ENCODE results near the gene CNNM2.
"Not testable (repeated sequence)": the region's sequence is repeated elsewhere in the genome, so short reads cannot be mapped to it uniquely, and the experiment has no call there.

Gene CNNM2

DNA sequence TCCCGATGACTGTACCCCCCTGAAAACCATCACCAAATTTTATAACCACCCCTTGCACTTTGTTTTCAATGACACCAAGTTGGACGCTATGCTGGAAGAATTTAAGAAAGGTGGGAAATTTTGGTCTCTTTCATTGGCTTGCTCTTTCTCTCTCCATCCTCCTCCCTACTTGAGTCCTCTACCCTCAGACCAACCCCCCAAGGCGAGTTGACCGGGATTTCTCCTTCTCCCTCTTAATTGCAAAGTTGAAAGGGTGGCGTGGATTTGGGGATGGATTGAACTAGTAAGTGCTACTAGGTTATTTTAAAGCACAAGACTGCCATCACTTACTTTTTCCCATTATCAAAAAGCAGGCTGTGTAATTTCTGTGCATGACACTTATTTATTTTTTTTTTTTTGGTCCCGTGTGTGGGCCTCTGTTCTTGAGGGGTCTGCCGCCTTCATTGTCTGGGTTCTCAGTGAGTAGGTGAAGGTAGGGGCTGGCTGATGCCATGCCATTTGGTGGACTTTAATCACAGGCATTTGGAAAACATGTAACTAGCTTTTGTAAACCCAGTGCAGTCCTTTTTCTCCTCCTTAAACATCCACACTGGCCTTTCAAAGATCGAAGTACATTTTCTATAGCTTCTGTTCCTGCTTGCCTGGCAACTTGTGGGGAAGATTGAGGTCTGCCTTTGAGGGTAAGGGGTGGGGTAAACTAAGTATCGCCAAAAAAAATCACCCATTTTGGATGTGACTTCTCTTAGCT, 2.1 kb downstream of the CNNM2 start:
- DNase-seq = no peak
- in situ Hi-C loops (cut with MboI; ENCODE audit: low pct_unique_long_range_greater_than_20kb, low sequenced_read_pairs) = loop anchor here (10.0 kb wide), 1 partner anchor 135 kb away; no protein-coding TSS in a partner anchor

DNA sequence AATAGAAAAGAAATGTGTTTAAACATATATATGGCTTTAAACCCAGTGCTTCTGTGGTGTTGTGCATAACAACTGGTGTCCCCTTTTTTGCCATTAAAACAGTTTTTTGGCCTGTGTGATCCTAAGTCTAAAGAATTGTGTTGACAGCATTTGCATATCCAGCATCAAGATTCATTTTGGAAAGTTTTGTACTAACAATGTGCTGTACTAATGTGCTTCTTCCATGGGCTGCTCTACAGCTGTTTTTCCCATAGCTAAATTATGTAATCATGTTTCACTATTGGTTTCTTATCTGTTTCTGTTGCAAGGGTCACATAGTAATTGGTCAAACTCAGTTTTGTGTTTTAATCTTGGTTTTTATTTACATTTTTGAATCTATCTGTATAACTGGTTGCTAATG, 5.5 kb downstream of the CNNM2 start:
- in situ Hi-C loops (cut with MboI; ENCODE audit: low pct_unique_long_range_greater_than_20kb, low sequenced_read_pairs) = loop anchor here (10.0 kb wide), 1 partner anchor 131 kb away; no protein-coding TSS in a partner anchor
- DNase-seq = no peak

GRCh38 chr10:102926842-102927241, 8.7 kb downstream of the CNNM2 start:
- in situ Hi-C loops (cut with MboI; ENCODE audit: low pct_unique_long_range_greater_than_20kb, low sequenced_read_pairs) = loop anchor here (10.0 kb wide), 1 partner anchor 128 kb away; no protein-coding TSS in a partner anchor
- DNase-seq = no peak

- in situ Hi-C loops (cut with MboI; ENCODE audit: low pct_unique_long_range_greater_than_20kb, low sequenced_read_pairs) = loop anchor here (10.0 kb wide), 1 partner anchor 127 kb away; no protein-coding TSS in a partner anchor
These were observed 9.4 kb downstream of the CNNM2 start for GRCh38 chr10:102927311-102928010.

GRCh38 chr10:102928442-102928841, 10.3 kb downstream of the CNNM2 start:
- in situ Hi-C loops (cut with MboI; ENCODE audit: low pct_unique_long_range_greater_than_20kb, low sequenced_read_pairs) = loop anchor here (10.0 kb wide), 1 partner anchor 126 kb away; no protein-coding TSS in a partner anchor
- DNase-seq = not testable (repeated sequence)

More at GRCh38 chr10:102927311-102928010, 9.4 kb downstream of the CNNM2 start:
- DNase-seq = peak; percentile 94

DNA sequence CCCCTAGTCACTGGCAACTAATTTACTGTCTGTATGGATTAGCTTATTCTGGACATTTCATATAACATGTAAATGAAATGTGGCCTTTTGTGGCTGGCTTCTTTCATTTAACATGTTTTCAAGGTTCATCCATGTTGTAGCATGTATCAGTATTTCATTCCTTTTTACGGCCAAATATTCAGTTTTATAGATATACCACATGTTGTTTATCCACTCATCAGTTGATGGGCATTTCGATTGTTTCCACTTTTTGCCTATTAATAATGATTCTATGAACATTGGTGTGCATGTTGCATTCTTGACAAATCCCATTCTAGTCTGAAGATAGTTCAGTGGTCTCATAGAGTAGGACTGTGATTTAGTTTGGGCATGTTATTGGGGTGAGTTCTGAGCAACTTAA, 12.6 kb downstream of the CNNM2 start:
- in situ Hi-C loops (cut with MboI; ENCODE audit: low pct_unique_long_range_greater_than_20kb, low sequenced_read_pairs) = no loop called here
- no peak for DNase-seq

GRCh38 chr10:102931643-102932042, 13.5 kb downstream of the CNNM2 start:
- DNase-seq = no peak
- in situ Hi-C loops (cut with MboI; ENCODE audit: low pct_unique_long_range_greater_than_20kb, low sequenced_read_pairs) = no loop called here

- in situ Hi-C loops (cut with MboI; ENCODE audit: low pct_unique_long_range_greater_than_20kb, low sequenced_read_pairs) = no loop called here
- no peak for DNase-seq
These were observed 17.4 kb downstream of the CNNM2 start for GRCh38 chr10:102935505-102935904.

- DNase-seq = no peak
These were observed 18.0 kb downstream of the CNNM2 start for GRCh38 chr10:102935939-102936605.

DNA sequence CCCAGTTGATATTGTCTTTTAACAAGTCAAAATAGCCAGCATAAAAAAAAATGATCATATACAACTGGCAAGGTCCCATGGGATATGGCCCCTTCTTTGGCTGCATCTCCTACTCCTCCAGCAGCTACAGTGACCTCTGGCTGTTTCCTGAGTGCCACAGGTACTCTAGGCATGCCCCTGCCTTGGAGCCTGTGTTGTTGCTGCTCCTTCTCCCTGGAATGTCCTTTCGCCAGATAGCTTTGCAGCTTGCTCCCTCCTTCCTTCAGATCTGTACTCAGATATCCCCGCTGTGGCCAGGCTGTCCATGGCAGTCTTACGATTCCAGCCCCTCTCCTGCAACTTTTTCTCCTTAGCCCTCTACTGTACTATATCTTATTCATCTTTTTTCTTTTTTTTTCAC, 23.3 kb downstream of the CNNM2 start:
- no peak for DNase-seq

More at GRCh38 chr10:102935939-102936605, 18.0 kb downstream of the CNNM2 start:
- in situ Hi-C loops (cut with MboI; ENCODE audit: low pct_unique_long_range_greater_than_20kb, low sequenced_read_pairs) = no loop called here

DNA sequence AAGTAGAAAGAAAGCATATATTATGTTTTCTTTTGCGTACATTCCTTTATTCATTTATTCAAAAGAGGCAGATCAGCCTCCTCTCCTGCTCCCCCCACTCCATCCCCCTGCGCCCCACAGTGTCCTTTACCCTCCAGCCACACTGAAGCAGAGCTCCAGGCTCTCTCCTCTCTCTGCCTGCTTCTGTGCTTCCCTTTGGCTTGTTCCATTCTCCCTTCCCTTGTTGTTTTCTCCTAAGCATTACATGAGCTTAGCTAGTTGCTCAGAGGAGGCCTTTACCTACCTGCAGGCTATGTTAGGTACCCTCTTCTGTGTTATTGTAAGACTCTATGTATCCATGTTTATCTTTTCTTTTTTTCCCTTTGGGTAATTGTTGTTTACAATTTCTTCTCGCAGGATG, 27.4 kb downstream of the CNNM2 start:
- in situ Hi-C loops (cut with MboI; ENCODE audit: low pct_unique_long_range_greater_than_20kb, low sequenced_read_pairs) = no loop called here
- no peak for DNase-seq

More for the DNA sequence above, 23.3 kb downstream of the CNNM2 start:
- in situ Hi-C loops (cut with MboI; ENCODE audit: low pct_unique_long_range_greater_than_20kb, low sequenced_read_pairs) = no loop called here

DNA sequence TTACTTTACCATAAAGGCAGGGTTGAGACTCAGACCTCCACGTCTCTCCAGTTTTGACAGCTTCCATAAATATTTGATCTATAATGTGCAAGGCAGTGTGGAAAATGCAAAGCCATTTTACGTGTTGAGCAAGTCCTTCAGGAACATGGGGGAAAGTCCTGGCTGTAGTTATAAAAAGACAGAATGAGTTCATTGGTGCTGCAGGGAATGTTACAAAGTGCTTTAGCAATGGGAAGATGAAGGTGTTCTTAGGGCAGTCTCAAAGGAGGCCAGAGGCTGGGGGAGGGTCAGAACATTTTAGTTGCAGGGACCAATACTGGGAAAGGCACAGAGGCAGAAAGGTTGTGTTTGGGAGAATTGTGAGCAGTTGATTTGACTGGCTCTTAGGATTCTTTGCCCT, 27.9 kb downstream of the CNNM2 start:
- DNase-seq = no peak
- in situ Hi-C loops (cut with MboI; ENCODE audit: low pct_unique_long_range_greater_than_20kb, low sequenced_read_pairs) = no loop called here

DNA sequence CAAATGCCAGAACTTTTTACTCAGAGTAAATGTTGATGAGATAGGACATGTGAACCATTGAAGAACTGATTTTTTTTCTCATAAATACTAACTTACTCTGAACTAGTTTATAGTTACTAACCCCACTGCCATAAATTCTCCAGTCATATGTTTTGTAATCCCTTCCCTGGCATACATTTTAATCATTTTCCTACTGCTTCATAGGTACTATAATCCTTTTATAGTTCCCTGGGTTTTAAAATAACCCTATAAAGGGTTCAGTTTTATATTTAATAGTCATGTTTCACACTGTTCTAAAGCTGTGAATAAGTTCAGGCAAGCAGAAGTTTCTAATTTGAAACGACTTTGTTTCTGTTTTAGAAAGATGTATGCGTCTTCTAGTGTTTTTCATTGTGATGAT, 28.9 kb downstream of the CNNM2 start:
- in situ Hi-C loops (cut with MboI; ENCODE audit: low pct_unique_long_range_greater_than_20kb, low sequenced_read_pairs) = no loop called here
- no peak for DNase-seq

DNA sequence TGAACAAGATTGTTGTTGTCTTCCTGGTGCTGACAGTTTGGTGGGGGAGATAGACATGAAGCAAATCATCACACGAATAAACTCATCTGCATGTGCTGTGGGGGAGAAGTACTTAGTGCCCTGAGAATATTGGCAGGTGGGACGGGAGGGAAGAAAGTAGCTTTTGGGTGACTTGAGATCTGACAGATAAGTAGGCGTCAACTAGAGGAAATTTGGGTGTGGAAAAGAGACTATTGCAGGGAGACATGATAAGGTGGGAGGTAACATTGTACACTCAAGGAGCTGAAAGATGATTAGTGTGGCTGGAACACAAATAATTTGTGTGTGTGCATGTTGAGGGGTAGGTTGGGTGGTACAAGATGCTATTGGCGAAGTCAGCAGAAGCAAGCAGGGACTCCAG, 30.1 kb downstream of the CNNM2 start:
- no peak for DNase-seq
- in situ Hi-C loops (cut with MboI; ENCODE audit: low pct_unique_long_range_greater_than_20kb, low sequenced_read_pairs) = no loop called here

GRCh38 chr10:102948786-102949185, 30.7 kb downstream of the CNNM2 start:
- DNase-seq = no peak
- in situ Hi-C loops (cut with MboI; ENCODE audit: low pct_unique_long_range_greater_than_20kb, low sequenced_read_pairs) = no loop called here

DNA sequence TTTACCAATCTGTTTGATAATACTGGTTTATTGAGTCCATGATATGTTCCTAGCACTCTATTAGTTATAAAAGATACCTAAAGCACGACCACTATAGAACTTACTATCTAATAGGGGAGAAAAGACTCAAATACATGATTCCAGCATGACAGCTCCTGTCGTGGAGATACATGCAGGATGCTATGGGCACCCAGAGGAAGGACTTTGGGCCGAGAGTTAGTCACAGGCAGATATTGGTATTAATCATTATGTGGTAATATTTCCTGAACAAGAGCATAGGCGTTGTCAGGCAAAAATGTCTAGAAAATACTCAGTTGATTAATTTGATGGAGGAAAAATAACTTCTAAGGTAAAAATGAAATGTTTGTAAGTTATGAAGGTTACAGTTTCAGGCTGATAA, 31.8 kb downstream of the CNNM2 start:
- no peak for DNase-seq
- in situ Hi-C loops (cut with MboI; ENCODE audit: low pct_unique_long_range_greater_than_20kb, low sequenced_read_pairs) = no loop called here

DNA sequence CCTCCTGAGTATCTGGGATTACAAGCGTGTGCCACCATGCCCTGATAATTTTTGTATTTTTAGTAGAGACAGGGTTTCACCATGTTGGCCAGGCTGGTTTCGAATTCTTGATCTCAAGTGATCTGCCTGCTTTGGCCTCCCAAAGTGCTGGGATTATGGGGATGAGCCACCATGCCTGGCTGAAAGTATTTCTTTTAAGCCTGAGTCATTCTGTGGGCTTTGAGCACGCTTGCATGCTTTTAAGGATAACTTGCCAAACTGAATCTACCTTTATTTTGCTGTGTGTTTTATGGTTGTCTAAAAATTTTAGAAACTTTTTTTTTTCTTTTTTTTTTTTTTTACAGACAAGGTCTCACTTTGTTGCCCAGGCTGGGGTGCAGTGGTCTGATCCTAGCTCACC, 33.2 kb downstream of the CNNM2 start:
- in situ Hi-C loops (cut with MboI; ENCODE audit: low pct_unique_long_range_greater_than_20kb, low sequenced_read_pairs) = no loop called here
- no peak for DNase-seq

- in situ Hi-C loops (cut with MboI; ENCODE audit: low pct_unique_long_range_greater_than_20kb, low sequenced_read_pairs) = no loop called here
- no peak for DNase-seq
These were observed 41.3 kb downstream of the CNNM2 start for GRCh38 chr10:102959360-102959759.

- in situ Hi-C loops (cut with MboI; ENCODE audit: low pct_unique_long_range_greater_than_20kb, low sequenced_read_pairs) = no loop called here
- no peak for DNase-seq
These were observed 42.1 kb downstream of the CNNM2 start for GRCh38 chr10:102960157-102960556.

DNA sequence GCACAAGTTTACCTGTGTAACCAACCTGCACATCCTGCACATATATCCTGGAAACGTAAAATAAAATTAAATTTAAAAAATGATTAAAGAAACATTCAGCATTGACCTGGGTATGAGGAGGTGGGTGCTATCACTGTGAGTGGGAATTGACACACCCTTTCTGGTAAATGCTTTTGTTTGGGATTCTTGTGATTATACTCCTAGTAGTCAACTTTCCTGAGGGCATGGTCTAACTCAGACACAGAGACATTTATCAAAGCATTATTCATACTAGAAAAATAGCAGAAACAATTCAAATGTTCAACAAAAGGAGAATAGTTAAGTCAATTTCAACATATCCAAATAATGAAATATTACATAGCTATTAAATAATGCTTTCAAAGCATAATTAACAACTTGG, 44.2 kb downstream of the CNNM2 start:
- in situ Hi-C loops (cut with MboI; ENCODE audit: low pct_unique_long_range_greater_than_20kb, low sequenced_read_pairs) = no loop called here
- DNase-seq = no peak
